Measurements from ENCODE around the gene FCN1. TPM values are rescaled to one million over a fixed set of nuclear protein-coding genes. Genes with fewer than 3 reads are reported as not detected.

Gene FCN1
- total RNA-seq, 1 donor from 2014 or later, result not detected

DNA sequence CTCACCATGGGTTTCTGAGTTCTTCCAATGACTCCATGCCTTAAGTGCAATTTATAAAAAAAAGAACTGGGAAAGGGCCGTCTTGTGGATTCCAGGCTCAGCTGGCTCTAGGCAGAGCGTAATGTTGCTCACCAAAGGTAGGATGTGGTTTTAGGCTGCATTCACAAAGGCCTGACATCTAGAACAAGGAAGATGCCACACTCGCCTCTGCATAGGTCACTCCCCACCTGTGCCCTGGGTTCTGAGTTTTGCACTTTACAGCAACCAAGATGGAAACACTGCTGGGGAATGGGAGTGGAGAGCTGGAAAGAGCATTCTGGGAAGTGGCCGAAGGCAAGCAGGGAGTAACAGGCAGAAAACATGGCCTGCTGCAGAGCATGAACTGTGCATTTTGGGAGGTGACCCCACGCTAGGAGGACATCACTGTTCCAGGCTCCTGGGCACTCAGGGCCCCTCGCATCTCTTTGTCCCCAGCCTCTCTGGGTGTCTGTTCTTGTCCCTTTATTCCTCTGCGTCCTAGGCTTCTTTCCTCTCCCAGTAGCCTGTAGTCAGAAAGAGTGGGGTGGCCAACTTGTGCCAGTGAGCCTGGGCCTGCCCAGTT, 24.8 kb downstream of the FCN1 start:
- Histone ChIP-seq H3K4me3 (no peak overlapping the region), H3K9me3 (ENCODE audit: low read depth) (no peaks in the 10 kb centered on the region), H3K27me3 (no peaks in the 10 kb centered on the region), H3F3A (ENCODE audit: low read depth) (no peaks in the 10 kb centered on the region), H2AFZ (replicated peaks) (no peak overlapping the region), H4K20me1 (ENCODE audit: low read depth) (no peaks in the 10 kb centered on the region), H3K4me2 (no peak overlapping the region), H3K4me1 (no peaks in the 10 kb centered on the region), H3K9ac (no peak overlapping the region), H3K36me3 (no peaks in the 10 kb centered on the region), H3K79me2 (ENCODE audit: low read depth) (no peaks in the 10 kb centered on the region), H3K27ac (no peak overlapping the region)
- H3K36me3 Mint-ChIP-seq, result no peaks in the 10 kb centered on the region
- DNase-seq (ENCODE audit: low spot score), result no peak
- H3K9me3 Mint-ChIP-seq, result peaks cover 9% of the 10 kb centered on the region
- H3K4me3 Mint-ChIP-seq, result no peak overlapping the region
- no peaks in the 10 kb centered on the region for H3K4me1 Mint-ChIP-seq
- peaks cover 2% of the 10 kb centered on the region for H3K27me3 Mint-ChIP-seq (ENCODE audit: insufficient read depth, low read depth)
- no peak overlapping the region for H3K27ac Mint-ChIP-seq
- no peak for TF ChIP-seq EZH2 (IDR thresholded peaks at IDR 0.05)
- TF ChIP-seq, protein P1, sequence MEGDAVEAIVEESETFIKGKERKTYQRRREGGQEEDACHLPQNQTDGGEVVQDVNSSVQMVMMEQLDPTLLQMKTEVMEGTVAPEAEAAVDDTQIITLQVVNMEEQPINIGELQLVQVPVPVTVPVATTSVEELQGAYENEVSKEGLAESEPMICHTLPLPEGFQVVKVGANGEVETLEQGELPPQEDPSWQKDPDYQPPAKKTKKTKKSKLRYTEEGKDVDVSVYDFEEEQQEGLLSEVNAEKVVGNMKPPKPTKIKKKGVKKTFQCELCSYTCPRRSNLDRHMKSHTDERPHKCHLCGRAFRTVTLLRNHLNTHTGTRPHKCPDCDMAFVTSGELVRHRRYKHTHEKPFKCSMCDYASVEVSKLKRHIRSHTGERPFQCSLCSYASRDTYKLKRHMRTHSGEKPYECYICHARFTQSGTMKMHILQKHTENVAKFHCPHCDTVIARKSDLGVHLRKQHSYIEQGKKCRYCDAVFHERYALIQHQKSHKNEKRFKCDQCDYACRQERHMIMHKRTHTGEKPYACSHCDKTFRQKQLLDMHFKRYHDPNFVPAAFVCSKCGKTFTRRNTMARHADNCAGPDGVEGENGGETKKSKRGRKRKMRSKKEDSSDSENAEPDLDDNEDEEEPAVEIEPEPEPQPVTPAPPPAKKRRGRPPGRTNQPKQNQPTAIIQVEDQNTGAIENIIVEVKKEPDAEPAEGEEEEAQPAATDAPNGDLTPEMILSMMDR (IDR thresholded peaks at IDR 0.05), result no peak
- TF ChIP-seq EZH2phosphoT487 (IDR thresholded peaks at IDR 0.05), result no peak

DNA sequence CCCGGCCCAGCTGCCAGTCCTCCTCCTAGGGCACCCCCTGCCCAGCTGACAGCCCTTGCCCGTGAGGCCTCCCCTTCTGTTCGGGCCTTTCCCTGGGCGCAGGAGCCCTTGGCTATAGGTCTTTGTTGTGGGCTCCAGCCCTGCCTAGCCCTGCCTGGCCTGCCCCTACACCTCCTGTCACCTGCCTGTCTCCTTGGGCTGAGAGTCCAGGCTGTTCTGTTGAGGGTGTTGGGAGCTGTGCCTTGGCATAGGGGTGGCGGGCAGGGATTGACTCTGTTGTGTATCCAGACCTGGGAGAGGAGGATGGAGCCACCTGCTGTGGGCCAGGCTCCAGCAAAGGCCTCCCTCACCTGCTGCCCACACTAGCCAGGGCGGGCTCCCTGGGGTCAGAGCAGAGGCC, 25.5 kb downstream of the FCN1 start:
- Histone ChIP-seq H3K4me2 (no peak overlapping the region), H3K27ac (no peak overlapping the region), H2AFZ (replicated peaks) (no peak overlapping the region), H3K4me3 (no peak overlapping the region), H3K79me2 (ENCODE audit: low read depth) (no peaks in the 10 kb centered on the region), H3K27me3 (no peaks in the 10 kb centered on the region), H3F3A (ENCODE audit: low read depth) (no peaks in the 10 kb centered on the region), H3K36me3 (no peaks in the 10 kb centered on the region), H3K9me3 (ENCODE audit: low read depth) (no peaks in the 10 kb centered on the region), H3K4me1 (no peaks in the 10 kb centered on the region), H3K9ac (no peak overlapping the region), H4K20me1 (ENCODE audit: low read depth) (no peaks in the 10 kb centered on the region)
- no peaks in the 10 kb centered on the region for H3K4me1 Mint-ChIP-seq
- peaks cover 2% of the 10 kb centered on the region for H3K27me3 Mint-ChIP-seq (ENCODE audit: insufficient read depth, low read depth)
- H3K4me3 Mint-ChIP-seq, result no peak overlapping the region
- no peak overlapping the region for H3K27ac Mint-ChIP-seq
- DNase-seq (ENCODE audit: low spot score), result no peak
- H3K9me3 Mint-ChIP-seq, result peaks cover 9% of the 10 kb centered on the region
- TF ChIP-seq EZH2 (IDR thresholded peaks at IDR 0.05), result no peak
- no peak for TF ChIP-seq EZH2phosphoT487 (IDR thresholded peaks at IDR 0.05)
- TF ChIP-seq, protein P1 (IDR thresholded peaks at IDR 0.05), result no peak
- H3K36me3 Mint-ChIP-seq, result no peaks in the 10 kb centered on the region

DNA sequence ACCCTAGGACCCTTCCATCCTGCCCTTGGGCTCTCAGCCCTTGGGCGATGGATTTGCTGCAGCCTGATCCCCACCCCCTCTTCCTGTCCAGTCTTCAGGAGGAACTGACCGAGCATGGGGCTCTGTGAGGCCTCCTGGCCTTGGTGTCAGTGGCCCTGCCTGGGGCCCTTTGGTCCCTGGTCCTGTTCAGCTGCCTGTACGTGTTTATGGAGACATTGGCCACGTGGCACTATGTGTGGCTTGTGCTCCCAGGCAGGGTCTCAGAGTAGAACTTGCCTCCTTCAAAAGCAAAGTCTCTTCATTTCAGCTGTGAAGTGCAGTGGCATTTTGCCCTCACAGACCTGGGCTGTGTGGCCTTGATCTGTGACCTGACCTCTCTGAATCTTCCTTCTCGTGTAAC, 26.0 kb downstream of the FCN1 start:
- Mint-ChIP-seq H3K27me3 (ENCODE audit: insufficient read depth, low read depth) (peaks cover 5% of the 10 kb centered on the region), H3K4me3 (no peak overlapping the region), H3K4me1 (no peaks in the 10 kb centered on the region), H3K27ac (no peak overlapping the region), H3K36me3 (no peaks in the 10 kb centered on the region), H3K9me3 (peaks cover 9% of the 10 kb centered on the region)
- Histone ChIP-seq H2AFZ (replicated peaks) (no peak overlapping the region), H4K20me1 (ENCODE audit: low read depth) (no peaks in the 10 kb centered on the region), H3K4me1 (no peaks in the 10 kb centered on the region), H3K36me3 (no peaks in the 10 kb centered on the region), H3K4me2 (no peak overlapping the region), H3K9me3 (ENCODE audit: low read depth) (no peaks in the 10 kb centered on the region), H3K27me3 (no peaks in the 10 kb centered on the region), H3K4me3 (no peak overlapping the region), H3K79me2 (ENCODE audit: low read depth) (no peaks in the 10 kb centered on the region), H3F3A (ENCODE audit: low read depth) (no peaks in the 10 kb centered on the region), H3K27ac (no peak overlapping the region), H3K9ac (no peak overlapping the region)
- no peak for DNase-seq (ENCODE audit: low spot score)
- TF ChIP-seq, protein P1 (IDR thresholded peaks at IDR 0.05), result no peak
- TF ChIP-seq EZH2phosphoT487 (IDR thresholded peaks at IDR 0.05) (no peak), EZH2 (IDR thresholded peaks at IDR 0.05) (no peak)
